ENCODE results near the gene NCAPG2. TPM values are rescaled to one million over a fixed set of nuclear protein-coding genes. Genes with fewer than 3 reads are reported as not detected.

The NCAPG2 gene
- total and polyA plus RNA-seq, 2 experiments from 2014 or later = 38.7 to 91.2 TPM

DNA sequence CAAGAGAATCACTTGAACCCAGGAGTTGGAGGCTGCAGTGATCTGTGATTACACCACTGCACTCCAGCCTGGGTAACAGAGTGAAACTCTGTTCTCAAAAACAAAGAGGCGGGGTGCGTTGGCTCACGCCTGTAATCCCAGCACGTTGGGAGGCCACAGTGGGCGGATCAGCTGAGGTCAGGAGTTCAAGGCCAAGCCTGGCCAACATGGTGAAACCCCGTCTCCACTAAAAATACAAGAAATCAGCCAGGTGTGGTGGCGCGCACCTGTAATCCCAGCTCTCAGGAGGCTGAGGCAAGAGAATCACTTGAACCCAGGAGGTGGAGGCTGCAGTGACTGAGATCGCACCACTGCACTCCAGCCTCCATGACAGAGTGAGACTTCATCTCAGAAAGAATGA, 42.4 kb upstream of the NCAPG2 start:
- Histone ChIP-seq H3K4me2 (no peak overlapping the region), H3K27me3 (ENCODE audit: insufficient read depth) (no peaks in the 10 kb centered on the region), H3K27ac (ENCODE audit: low read depth) (no peak overlapping the region), H3F3A (replicated peaks; ENCODE audit: low read depth) (no peaks in the 10 kb centered on the region), H3K36me3 (ENCODE audit: insufficient read depth) (peaks cover 8% of the 10 kb centered on the region), H3K4me1 (ENCODE audit: insufficient read depth) (no peaks in the 10 kb centered on the region), H3K9me2 (ENCODE audit: insufficient read depth) (no peaks in the 10 kb centered on the region), H3K4me3 (no peak overlapping the region), H3K79me2 (replicated peaks; ENCODE audit: insufficient read depth) (no peaks in the 10 kb centered on the region), H2AFZ (no peak overlapping the region), H4K20me1 (replicated peaks; ENCODE audit: insufficient read depth) (no peaks in the 10 kb centered on the region)
- TF ChIP-seq, protein P1, sequence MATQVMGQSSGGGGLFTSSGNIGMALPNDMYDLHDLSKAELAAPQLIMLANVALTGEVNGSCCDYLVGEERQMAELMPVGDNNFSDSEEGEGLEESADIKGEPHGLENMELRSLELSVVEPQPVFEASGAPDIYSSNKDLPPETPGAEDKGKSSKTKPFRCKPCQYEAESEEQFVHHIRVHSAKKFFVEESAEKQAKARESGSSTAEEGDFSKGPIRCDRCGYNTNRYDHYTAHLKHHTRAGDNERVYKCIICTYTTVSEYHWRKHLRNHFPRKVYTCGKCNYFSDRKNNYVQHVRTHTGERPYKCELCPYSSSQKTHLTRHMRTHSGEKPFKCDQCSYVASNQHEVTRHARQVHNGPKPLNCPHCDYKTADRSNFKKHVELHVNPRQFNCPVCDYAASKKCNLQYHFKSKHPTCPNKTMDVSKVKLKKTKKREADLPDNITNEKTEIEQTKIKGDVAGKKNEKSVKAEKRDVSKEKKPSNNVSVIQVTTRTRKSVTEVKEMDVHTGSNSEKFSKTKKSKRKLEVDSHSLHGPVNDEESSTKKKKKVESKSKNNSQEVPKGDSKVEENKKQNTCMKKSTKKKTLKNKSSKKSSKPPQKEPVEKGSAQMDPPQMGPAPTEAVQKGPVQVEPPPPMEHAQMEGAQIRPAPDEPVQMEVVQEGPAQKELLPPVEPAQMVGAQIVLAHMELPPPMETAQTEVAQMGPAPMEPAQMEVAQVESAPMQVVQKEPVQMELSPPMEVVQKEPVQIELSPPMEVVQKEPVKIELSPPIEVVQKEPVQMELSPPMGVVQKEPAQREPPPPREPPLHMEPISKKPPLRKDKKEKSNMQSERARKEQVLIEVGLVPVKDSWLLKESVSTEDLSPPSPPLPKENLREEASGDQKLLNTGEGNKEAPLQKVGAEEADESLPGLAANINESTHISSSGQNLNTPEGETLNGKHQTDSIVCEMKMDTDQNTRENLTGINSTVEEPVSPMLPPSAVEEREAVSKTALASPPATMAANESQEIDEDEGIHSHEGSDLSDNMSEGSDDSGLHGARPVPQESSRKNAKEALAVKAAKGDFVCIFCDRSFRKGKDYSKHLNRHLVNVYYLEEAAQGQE (IDR thresholded peaks at IDR 0.05; ENCODE audit: unreplicated experiment) = no peak
- no peak for TF ChIP-seq ZNF114 (CRISPR knock-in tag; IDR thresholded peaks at IDR 0.05)
- TF ChIP-seq EZH2phosphoT487 (IDR thresholded peaks at IDR 0.05; ENCODE audit: unreplicated experiment) = no peak
- TF ChIP-seq, protein P2, sequence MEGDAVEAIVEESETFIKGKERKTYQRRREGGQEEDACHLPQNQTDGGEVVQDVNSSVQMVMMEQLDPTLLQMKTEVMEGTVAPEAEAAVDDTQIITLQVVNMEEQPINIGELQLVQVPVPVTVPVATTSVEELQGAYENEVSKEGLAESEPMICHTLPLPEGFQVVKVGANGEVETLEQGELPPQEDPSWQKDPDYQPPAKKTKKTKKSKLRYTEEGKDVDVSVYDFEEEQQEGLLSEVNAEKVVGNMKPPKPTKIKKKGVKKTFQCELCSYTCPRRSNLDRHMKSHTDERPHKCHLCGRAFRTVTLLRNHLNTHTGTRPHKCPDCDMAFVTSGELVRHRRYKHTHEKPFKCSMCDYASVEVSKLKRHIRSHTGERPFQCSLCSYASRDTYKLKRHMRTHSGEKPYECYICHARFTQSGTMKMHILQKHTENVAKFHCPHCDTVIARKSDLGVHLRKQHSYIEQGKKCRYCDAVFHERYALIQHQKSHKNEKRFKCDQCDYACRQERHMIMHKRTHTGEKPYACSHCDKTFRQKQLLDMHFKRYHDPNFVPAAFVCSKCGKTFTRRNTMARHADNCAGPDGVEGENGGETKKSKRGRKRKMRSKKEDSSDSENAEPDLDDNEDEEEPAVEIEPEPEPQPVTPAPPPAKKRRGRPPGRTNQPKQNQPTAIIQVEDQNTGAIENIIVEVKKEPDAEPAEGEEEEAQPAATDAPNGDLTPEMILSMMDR (conservative IDR thresholded peaks at IDR 0.05; ENCODE audit: low read depth in 2 of 2) = no peak
- TF ChIP-seq, protein P3, sequence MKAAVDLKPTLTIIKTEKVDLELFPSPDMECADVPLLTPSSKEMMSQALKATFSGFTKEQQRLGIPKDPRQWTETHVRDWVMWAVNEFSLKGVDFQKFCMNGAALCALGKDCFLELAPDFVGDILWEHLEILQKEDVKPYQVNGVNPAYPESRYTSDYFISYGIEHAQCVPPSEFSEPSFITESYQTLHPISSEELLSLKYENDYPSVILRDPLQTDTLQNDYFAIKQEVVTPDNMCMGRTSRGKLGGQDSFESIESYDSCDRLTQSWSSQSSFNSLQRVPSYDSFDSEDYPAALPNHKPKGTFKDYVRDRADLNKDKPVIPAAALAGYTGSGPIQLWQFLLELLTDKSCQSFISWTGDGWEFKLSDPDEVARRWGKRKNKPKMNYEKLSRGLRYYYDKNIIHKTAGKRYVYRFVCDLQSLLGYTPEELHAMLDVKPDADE (IDR thresholded peaks at IDR 0.05) = no peak
- no peak for TF ChIP-seq STAT1 (IDR thresholded peaks at IDR 0.05; ENCODE audit: unreplicated experiment)
- no peak for TF ChIP-seq NANOG (IDR thresholded peaks at IDR 0.05; ENCODE audit: borderline replicate concordance)
- TF ChIP-seq, protein P4, sequence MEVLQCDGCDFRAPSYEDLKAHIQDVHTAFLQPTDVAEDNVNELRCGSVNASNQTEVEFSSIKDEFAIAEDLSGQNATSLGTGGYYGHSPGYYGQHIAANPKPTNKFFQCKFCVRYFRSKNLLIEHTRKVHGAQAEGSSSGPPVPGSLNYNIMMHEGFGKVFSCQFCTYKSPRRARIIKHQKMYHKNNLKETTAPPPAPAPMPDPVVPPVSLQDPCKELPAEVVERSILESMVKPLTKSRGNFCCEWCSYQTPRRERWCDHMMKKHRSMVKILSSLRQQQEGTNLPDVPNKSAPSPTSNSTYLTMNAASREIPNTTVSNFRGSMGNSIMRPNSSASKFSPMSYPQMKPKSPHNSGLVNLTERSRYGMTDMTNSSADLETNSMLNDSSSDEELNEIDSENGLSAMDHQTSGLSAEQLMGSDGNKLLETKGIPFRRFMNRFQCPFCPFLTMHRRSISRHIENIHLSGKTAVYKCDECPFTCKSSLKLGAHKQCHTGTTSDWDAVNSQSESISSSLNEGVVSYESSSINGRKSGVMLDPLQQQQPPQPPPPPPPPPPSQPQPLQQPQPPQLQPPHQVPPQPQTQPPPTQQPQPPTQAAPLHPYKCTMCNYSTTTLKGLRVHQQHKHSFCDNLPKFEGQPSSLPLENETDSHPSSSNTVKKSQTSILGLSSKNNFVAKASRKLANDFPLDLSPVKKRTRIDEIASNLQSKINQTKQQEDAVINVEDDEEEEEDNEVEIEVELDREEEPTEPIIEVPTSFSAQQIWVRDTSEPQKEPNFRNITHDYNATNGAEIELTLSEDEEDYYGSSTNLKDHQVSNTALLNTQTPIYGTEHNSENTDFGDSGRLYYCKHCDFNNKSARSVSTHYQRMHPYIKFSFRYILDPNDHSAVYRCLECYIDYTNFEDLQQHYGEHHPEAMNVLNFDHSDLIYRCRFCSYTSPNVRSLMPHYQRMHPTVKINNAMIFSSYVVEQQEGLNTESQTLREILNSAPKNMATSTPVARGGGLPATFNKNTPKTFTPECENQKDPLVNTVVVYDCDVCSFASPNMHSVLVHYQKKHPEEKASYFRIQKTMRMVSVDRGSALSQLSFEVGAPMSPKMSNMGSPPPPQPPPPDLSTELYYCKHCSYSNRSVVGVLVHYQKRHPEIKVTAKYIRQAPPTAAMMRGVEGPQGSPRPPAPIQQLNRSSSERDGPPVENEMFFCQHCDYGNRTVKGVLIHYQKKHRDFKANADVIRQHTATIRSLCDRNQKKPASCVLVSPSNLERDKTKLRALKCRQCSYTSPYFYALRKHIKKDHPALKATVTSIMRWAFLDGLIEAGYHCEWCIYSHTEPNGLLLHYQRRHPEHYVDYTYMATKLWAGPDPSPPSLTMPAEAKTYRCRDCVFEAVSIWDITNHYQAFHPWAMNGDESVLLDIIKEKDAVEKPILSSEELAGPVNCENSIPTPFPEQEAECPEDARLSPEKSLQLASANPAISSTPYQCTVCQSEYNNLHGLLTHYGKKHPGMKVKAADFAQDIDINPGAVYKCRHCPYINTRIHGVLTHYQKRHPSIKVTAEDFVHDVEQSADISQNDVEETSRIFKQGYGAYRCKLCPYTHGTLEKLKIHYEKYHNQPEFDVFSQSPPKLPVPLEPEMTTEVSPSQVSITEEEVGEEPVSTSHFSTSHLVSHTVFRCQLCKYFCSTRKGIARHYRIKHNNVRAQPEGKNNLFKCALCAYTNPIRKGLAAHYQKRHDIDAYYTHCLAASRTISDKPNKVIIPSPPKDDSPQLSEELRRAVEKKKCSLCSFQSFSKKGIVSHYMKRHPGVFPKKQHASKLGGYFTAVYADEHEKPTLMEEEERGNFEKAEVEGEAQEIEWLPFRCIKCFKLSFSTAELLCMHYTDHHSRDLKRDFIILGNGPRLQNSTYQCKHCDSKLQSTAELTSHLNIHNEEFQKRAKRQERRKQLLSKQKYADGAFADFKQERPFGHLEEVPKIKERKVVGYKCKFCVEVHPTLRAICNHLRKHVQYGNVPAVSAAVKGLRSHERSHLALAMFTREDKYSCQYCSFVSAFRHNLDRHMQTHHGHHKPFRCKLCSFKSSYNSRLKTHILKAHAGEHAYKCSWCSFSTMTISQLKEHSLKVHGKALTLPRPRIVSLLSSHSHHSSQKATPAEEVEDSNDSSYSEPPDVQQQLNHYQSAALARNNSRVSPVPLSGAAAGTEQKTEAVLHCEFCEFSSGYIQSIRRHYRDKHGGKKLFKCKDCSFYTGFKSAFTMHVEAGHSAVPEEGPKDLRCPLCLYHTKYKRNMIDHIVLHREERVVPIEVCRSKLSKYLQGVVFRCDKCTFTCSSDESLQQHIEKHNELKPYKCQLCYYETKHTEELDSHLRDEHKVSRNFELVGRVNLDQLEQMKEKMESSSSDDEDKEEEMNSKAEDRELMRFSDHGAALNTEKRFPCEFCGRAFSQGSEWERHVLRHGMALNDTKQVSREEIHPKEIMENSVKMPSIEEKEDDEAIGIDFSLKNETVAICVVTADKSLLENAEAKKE (CRISPR knock-in tag; IDR thresholded peaks at IDR 0.05) = no peak
- no peak for TF ChIP-seq EZH2 (IDR thresholded peaks at IDR 0.05; ENCODE audit: low read depth, unreplicated experiment)
- no peak for TF ChIP-seq CREB1 (CRISPR knock-in tag; IDR thresholded peaks at IDR 0.05; ENCODE audit: low read depth)
- no peak for TF ChIP-seq JUNB (IDR thresholded peaks at IDR 0.05; ENCODE audit: unreplicated experiment)
- TF ChIP-seq ZNF331 (CRISPR knock-in tag; IDR thresholded peaks at IDR 0.05; ENCODE audit: low read depth) = no peak
- TF ChIP-seq POLR2AphosphoS5 (IDR thresholded peaks at IDR 0.05; ENCODE audit: low read depth) = no peak
- DNase-seq (ENCODE audit: low spot score) (no peak), ATAC-seq (no peak)
- Mint-ChIP-seq H3K4me1 (no peaks in the 10 kb centered on the region), H3K9me3 (no peaks in the 10 kb centered on the region), H3K27ac (no peak overlapping the region), H3K36me3 (ENCODE audit: low read depth) (peaks cover 34% of the 10 kb centered on the region), H3K4me3 (no peak overlapping the region), H3K27me3 (ENCODE audit: insufficient read depth, low read depth, poor library complexity) (no peaks in the 10 kb centered on the region)

Measured in GM23338 (cell line).